ENCODE measurements around the gene CCDC27.
"Not testable (repeated sequence)": the region's sequence is repeated elsewhere in the genome, so short reads cannot be mapped to it uniquely, and the experiment has no call there.

The CCDC27 gene

GRCh38 chr1:3796215-3797061, 44.2 kb downstream of the CCDC27 start, which contains the start of gene LRRC47:
Gene LRRC47, minus strand, starts transcription at chr1:3796498. Its CDS starts 22 bp downstream, at chr1:3796476.
- DNase-seq: peak; percentile 95

- no peak for DNase-seq
These were observed 47.9 kb downstream of the CCDC27 start for GRCh38 chr1:3799976-3800685.

- not testable (repeated sequence) for DNase-seq
These were observed 48.5 kb downstream of the CCDC27 start for GRCh38 chr1:3800795-3801194.

- peak; percentile 10 for DNase-seq
These were observed 51.8 kb downstream of the CCDC27 start for GRCh38 chr1:3803905-3804626.

GRCh38 chr1:3804627-3804944, 52.3 kb downstream of the CCDC27 start:
- not testable (repeated sequence) for DNase-seq

GRCh38 chr1:3805038-3805437, 52.8 kb downstream of the CCDC27 start:
- DNase-seq: no peak

- no peak for DNase-seq
These were observed 55.5 kb downstream of the CCDC27 start for GRCh38 chr1:3807769-3808168.

GRCh38 chr1:3809680-3810079, 57.4 kb downstream of the CCDC27 start:
- no peak for DNase-seq

GRCh38 chr1:3810149-3810761, 58.0 kb downstream of the CCDC27 start:
- not testable (repeated sequence) for DNase-seq

- DNase-seq: no peak
These were observed 59.3 kb downstream of the CCDC27 start for GRCh38 chr1:3811595-3811911.

GRCh38 chr1:3814065-3814464, 61.8 kb downstream of the CCDC27 start:
- DNase-seq: no peak

- no peak for DNase-seq
These were observed 62.7 kb downstream of the CCDC27 start for GRCh38 chr1:3814771-3815561.

GRCh38 chr1:3816331-3817137, 64.3 kb downstream of the CCDC27 start:
- no peak for DNase-seq

GRCh38 chr1:3817138-3817740, 65.0 kb downstream of the CCDC27 start:
- no peak for DNase-seq

GRCh38 chr1:3817821-3818597, 65.8 kb downstream of the CCDC27 start:
- DNase-seq: no peak

- no peak for DNase-seq
These were observed 67.5 kb downstream of the CCDC27 start for GRCh38 chr1:3819771-3820200.

- DNase-seq: no peak
These were observed 68.1 kb downstream of the CCDC27 start for GRCh38 chr1:3820316-3820715.

- DNase-seq: no peak
These were observed 68.8 kb downstream of the CCDC27 start for GRCh38 chr1:3821004-3821403.
